ENCODE measurements around the gene TRIM37.
"Not testable (repeated sequence)": the region's sequence is repeated elsewhere in the genome, so short reads cannot be mapped to it uniquely, and the experiment has no call there.

Gene TRIM37

DNA sequence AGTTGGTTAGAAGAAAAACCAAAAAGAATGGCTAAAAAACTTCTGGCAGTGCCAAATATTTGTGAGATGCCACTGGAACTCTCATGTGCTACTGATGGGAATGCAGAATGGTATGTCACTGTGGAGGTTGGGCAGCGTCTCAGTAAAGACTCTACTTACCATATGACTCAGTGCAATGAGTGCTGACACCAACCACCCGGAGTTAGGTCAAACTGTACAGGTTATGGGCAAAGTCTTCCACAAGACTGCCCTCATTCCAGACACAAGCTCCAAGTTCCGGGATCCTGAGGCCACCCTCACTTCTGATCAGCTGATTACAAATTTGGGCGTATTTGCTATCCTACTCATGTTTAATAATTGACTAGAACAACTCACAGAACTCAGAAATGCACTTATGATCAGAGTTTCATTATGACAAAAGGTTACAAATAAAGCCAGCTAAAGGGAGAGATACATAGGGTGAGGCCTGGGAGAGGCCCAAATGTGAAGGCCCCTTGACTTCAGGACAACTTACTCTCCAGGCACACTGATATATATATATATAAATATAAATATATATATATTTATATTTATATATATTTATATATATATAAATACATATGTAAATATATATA, 114.9 kb downstream of the TRIM37 start:
- DNase-seq (ENCODE audit: low spot score) = no peak

DNA sequence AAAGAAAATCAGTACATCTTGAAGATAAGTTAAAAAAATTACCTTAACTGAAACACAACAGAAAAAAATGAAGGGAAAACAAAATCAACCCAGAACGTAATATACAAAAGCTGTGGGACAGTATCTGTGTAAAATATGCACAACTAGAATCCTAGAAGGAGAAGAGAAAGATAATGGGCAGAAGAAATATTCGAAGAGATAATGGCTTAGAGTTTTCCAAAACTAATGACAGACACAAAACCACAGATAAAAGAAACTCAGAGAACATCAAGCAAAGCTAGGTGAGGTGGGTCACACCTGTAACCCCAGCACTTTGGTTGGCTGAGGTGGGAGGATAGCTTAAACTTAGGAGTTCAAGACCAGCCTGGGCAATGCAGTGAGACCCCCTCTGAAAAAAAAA, 117.1 kb downstream of the TRIM37 start:
- no peak for DNase-seq (ENCODE audit: low spot score)

DNA sequence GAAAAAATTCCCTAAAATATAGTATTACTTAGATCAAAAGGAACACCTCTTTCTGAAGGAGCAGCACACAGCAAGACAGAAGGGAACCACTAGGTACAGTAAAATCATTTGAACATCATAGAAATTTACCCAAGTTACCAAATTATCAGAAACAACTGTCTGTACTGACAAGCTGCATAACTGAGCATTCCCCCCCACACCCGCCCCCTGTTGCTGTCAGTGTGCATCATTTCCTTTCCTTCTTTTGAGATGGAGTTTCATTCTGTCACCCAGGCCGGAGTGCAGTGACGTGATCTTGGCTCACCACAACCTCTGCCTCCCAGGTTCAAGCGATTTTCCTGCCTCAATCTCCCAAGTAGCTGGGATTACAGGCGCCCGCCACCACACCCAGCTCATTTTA, 120.7 kb downstream of the TRIM37 start:
- DNase-seq (ENCODE audit: low spot score) = no peak

DNA sequence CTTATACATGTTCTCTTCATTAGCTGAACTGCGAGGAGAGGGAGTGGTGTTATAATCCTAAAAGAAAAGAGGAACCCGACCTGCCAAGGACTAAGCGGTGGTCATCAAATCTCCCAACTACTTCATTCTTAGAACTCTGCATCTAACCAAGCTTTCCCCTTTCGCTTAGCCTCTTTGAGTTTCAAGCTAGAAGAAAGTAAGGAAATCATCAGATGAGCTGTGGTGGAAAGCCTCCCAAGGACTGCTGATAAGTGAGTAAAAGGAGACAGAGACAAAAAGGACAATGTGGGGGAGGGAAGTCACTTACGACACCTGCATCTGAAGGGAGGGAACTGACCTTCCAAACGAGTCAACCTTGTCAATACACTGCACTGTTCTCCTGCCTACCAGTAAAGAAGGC, 121.3 kb downstream of the TRIM37 start:
- no peak for DNase-seq (ENCODE audit: low spot score)

DNA sequence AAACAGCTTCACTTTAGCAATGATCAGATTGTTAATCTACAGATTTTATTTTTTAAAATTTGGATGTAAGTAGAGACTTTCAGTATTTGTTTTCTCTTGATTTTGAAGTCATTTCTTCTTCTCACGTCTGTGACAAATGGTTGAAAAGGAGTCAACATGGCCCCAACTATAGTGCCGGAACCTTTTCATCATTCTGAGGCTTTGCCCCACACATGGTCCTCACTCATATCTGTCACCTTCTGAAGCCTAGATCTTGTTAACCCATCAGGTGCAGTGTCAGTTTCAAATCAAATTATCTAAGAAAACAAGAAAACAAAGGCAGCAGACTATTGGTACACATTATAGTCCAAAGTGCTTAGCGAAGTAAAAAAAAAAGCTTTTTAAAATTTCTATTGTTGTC, 124.1 kb downstream of the TRIM37 start:
- DNase-seq (ENCODE audit: low spot score) = no peak

DNA sequence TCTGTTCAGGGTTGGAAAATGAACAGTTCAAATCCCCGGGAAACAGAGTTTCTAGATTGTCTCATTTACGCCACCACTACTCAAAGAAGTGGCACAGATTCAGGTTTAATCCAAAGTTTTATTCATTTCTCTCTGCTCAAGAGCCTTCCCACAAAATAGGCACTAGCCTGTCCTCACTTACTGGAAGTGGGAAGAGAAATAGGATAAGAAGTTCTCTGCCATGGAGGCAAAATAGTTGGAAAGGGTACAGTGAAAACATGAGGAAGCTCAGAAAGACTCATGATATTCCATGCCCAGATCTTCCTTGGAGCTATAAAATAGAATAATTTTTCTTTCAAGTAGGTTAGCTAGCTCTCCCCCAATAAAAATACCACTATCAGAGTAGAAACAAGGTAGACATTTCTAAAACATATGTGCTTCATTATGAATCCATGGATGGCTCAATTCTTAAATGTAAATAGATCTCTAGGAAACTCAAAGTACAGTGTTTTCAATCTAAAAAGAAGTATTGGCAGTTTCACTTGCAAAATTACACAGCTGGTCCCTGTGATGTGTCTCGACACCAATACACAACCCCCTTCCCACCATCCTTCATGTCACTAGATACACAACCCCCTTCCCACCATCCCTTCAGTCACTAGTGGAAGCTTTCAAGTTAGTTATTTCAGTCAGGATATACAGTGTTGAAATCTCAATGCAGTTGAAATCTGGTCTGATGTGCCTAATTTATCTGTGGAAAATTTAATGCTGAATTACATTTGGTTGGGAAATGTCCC, 125.8 kb downstream of the TRIM37 start:
- no peak for DNase-seq (ENCODE audit: low spot score)

DNA sequence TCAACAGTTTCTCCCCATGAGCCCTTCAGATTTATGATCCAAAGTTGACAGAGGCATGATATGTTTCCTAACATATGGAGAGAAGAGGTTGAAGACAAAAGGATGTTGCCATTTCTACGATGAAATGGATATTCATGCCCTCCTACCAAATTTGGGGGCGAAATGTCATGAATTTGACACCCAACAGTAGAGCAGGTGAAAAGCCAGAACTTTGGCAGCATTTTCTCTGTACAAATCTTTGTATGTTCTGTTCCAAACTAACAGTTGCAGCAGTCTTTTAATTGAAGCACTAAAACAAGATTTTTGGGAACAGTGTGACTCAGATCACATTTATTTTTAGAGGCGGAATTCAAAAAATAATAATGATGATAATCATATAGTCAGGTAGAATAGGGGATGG, 130.1 kb downstream of the TRIM37 start:
- DNase-seq (ENCODE audit: low spot score) = no peak

DNA sequence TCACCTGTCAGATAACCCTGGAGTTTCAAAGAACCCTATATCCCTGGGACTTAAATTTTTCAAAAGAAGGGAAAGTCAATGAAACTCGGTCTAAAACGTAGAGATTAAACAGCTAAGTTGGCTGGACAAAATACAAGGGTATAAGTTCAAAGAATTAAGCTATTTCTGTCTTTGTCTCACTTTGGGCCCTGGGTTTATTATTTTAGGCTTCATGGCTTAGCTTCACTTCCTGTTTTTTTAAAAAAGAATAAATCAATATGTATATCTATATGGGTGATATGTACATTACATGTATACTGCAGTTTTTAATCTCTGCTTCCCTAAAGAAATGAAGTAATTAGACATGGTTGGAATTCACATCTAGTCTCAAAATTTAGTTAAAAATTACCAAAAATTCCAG, 132.3 kb downstream of the TRIM37 start:
- DNase-seq (ENCODE audit: low spot score) = no peak

DNA sequence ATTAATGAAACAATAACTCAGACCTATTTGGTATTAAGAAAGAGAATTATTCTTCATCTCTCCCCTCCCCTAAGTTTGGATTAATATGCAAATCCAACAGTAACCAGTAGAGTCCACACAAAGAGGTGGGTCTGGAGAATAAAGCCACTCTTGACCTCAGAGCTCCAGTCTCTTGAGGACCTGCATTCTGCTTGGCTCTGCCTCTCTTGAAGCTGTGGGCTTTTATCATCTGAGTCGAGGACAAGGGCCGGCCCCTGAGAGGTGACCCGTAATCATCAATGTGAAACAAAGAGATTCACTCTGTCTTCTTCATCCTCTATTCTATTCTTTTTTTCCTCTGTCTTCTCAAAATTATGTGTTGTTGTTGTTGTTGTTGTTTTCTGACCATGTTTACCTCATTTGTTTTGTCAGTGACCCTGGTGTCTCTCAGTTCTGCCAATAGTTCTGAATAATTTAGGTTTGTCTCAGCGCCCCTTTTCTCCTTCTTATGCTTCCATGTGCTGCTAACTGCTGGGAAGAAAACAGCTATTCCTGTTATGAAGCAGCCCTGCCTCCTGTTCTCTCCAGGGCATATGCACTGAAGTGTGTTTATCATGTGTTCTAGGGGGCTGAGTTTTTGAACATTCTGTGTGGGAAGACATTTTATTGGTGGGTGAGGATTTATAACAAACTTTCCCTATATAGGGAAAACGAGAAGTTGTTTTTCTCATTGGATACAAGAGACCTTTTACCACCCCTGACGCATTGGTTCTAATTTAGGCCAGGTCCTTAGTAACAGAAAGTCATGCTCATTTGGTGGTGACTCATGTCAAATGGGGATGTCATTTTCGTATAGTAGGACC, 135.8 kb downstream of the TRIM37 start:
- DNase-seq (ENCODE audit: low spot score) = peak; percentile 43

DNA sequence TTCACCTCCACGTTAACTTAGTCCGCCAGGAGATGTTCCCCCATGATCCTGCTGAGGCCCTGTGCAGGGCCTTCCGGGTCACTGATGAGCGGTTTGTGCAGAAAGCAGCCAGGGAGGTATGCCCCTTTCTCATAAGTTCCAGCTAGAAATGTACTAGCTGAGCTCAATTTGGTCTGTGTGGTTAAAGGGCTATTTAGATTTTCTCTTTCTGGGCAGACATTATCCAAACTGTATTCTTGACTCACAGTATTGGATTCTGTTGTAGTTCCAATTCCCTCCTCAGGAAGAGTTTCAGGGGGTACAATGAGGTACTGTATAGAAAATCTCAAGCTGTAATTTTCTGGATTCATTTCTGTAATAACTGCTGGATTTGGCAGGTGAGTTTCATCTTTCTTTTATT, 137.1 kb downstream of the TRIM37 start:
- DNase-seq (ENCODE audit: low spot score) = no peak

DNA sequence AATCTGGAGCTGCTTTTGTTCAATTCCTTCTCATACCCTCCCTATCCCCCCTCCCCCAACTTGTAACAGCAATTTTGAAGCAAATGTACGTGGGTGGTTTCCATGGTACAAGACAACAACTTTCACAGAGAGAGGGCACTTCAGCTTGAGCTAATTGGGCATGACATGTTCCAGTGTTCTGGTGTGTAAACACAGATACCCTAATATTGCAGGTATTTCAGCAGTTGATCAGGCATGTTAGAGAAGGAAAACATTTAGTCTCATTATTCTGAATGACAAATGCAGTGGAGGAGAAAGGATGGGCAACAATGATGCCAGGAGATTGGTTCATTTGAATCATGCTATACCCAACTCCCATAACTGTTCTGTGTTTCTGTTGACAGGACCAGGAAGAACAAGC, 137.5 kb downstream of the TRIM37 start:
- DNase-seq (ENCODE audit: low spot score) = peak; percentile 68

DNA sequence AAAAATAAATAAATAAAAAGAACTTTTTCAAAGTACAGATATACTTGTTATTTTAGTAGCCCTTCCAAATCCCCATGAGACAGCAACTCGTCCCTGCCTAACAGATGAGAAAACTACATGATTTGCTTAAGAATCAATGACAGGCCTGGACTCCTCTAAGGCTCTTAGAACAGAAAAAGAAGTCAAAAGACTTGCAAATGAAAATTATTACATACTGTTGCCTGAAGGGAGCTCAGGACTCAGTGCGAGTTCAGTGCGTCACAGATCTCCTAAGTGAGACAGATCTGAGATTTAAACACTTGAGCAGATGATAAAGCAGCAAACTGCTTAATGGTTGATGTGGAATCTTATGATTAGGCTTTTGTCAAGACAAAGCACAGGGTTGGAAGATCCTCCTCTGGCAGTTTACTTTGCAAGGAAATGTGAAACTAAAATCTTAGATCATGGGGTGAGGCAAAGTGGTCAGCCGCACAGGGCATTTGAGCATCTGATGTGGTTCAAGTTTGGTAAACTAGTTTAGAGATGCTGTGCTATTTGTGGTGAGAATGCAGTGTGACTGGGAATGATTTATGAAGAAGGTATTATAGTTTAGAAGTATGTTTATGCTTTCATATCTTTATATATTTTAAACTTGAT, 138.1 kb downstream of the TRIM37 start:
- no peak for DNase-seq (ENCODE audit: low spot score)

DNA sequence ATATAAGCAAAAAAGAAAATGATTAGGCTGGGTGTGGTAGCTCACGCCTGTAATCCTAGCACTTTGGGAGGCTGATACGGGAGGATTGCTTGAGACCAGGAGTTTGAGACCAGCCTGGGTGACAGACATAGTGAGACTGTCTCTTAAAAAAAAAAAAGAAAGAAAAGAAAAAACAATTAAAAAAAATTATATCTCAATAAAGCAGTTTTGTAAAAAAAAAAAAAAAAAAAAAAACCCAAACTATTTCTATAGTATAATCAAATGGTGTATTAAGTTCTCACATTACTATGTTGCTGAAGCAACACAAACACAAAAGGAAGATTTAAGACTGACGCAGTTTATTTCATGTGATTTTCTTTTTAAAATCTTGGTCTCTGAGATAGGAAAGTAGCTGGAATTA, 140.5 kb downstream of the TRIM37 start:
- DNase-seq (ENCODE audit: low spot score) = no peak

DNA sequence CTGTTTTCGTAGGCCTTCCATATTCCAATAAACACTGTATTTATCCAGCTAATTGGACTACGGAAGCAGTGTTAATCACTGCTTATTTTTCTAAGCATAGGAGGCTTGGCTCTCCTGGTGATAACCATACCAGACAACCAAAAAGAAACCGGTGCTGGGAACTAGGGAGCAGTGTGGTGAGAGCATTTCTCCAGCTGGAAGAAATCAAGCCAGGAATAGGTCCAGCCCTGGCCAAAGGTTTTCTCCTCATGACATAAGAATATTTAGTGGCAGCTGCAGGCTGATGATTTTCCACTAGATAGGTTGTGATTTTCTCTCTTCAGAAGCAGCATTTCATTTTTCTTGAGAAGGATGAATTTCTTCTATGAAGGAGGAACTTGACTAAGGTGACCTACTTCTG, 141.5 kb downstream of the TRIM37 start:
- no peak for DNase-seq (ENCODE audit: low spot score)

DNA sequence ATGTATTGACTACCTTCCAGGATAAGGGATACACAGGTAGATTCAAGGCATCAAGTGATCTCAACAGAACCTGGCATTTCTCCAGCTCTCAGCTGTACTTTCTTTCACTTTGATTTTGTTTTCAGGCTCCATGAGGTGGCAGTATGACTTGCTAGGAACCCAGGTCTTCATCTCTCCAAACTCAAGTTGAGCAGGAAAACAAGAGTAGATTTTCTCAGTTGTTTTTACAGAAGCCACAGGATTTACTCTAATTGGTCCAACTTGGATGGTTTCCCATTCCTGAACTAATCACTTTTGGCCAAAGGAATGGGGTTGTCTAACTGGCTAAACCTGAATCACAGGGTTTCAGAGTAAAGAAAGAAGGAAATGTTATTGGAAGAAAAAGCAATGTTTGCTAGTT, 146.6 kb downstream of the TRIM37 start:
- peak; percentile 15 for DNase-seq (ENCODE audit: low spot score)

DNA sequence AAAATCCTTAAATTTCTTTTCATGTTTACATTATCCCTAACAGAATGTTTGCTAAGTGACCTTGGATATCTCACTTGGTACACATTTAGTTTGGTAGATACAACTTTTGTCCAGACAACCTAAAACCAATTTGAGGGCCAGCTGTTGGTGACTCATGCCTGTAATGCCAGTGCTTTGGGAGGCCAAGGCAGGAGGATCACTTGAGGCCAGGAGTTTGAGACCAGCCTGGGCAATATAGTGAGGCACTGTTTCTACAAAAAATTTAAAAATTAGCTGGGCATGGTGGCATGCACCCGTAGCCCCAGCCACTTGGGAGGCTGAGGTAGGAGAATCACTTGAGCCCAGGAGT, 149.0 kb downstream of the TRIM37 start:
- not testable (repeated sequence) for DNase-seq (ENCODE audit: low spot score)

DNA sequence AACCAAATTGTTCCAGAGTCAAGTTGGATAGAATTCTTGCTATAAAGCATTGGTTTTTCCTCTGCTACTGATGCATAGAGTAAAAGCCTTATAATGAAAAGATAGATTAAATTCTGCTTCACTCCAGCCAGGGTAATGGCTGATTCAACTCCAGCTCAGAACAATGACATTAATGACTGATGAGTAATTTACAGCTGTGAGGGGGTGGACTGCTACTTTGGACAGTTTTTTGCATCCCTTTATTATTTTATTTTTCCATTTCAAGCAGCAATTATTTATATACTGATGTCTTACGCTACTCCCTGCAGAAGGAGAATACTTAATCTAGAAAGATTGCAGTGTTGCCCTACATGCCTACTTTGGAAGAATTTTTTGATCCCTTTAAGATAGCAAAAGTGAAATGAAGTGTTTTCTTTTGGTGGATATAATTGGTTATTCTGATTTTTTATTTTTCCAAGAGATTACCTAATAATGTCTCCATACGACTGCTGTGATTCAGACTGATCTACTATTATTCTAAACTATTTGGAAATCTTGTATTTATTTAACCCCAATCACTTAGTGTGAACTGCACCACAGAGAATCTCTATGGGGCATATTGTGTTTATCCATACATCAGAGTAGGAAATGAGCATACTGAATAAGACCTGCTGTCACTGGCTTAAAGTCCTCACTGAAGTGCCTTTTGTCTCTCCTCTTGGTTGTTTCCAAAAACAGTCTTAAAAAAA, 149.5 kb downstream of the TRIM37 start:
- DNase-seq (ENCODE audit: low spot score) = no peak

DNA sequence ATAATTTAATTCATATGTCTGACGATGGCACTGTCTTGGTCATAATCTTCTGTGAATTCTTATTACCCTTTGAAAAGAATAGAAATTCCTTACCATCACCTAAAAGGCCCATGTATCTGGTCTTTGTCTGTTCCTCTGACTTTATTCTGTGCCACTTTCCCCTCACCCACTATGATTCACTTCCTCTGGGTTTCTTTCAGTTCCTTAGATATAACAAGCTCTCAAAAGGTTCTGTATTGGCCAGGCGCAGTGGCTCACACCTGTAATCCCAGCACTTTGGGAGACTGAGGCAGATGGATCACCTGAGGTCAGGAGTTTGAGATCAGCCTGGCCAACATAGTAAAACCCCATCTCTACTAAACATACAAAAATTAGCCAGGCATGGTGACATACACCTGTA, 152.3 kb downstream of the TRIM37 start:
- not testable (repeated sequence) for DNase-seq (ENCODE audit: low spot score)

DNA sequence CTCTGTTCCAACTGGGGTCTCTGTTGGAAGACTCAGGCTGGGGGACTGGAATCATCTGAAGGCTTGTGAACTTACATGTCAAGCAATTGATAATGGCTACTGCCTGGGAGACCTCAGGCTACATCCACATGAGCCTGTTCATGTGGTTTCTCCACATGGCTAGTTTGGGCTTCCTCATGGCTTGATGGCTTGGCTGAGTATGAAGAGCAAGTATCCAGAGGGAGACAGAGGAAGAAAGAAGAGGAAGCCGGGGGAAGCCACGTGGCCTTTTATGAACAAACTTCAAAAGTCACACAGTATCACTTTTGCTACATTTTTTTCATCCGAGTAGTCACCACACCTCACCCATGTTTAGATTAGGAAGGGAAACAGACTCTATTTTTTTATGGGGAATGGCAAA, 158.9 kb downstream of the TRIM37 start:
- DNase-seq (ENCODE audit: low spot score) = no peak

DNA sequence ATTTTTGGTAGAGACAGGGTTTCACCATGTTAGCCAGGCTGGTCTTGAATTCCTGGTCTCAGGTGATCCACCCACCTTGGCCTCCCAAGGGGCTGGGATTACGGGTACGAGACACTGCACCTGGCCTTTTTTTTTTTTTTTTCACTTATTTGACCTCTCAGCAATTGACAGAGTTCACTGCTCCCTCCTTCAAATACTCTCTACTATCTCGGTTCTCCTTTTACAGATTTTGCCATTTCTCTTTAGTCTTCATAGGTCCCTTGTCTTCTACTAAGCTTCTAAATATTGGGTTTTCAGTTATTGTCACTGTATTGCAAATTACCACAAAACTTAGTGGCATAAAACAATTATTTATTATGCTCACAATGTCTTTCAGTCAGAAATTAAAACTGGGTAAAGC, 159.3 kb downstream of the TRIM37 start:
- DNase-seq (ENCODE audit: low spot score) = no peak

DNA sequence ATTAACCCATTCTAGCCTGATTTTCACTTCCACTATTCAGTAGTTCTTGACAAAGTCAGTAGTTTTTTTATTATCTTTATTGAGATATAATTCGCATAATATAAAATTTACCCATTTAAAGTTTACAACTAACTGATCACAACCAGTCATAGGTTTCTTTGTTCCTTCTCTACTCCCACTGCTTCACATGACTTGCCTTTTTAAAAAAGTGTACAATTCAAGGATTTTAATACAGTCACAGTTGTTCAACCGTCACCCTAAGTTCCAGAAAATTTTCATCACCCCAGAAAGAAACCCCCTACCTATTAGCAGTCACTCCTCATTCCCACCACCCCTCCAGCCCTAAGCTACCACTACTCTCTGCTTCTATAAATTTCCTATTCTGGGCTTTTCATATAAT, 162.5 kb downstream of the TRIM37 start:
- no peak for DNase-seq (ENCODE audit: low spot score)

DNA sequence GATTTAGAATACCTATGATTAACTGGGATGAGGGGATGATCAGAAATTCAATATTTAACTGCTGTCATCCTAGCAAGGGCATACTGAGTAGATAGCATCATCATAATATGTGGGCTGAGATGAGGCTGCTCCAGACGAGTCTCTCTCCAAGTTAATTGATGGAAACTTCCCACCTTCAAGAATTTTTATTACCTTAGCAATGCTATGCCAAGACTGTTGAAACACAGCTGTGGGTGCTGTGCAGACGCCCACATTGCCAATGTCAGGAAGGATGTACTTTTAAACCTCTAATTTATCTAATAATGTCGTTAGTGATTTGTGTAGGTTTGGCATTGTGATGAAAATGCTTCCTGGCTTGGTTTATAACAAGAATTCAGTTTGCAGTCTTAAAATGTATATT, 170.4 kb downstream of the TRIM37 start:
- DNase-seq (ENCODE audit: low spot score) = no peak

Measured in Ammon's horn (tissue), 1 donor.